Activated CD8-positive, alpha-beta memory T cell treated with anti-CD3 and anti-CD28 coated beads, Interleukin-2, amount 10 ng/mL, durations not matched to agents 7 days and 5 days (primary cell): Measurements from ENCODE around the gene MVB12A. TPM values are rescaled to one million over a fixed set of nuclear protein-coding genes. Genes with fewer than 3 reads are reported as not detected.

Experiments used
- total RNA-seq, 2 experiments: library from RNA; stranded (reverse); gene quantifications; one replicate each; pipeline ENCODE4 v1.2.3, GENCODE V29; 2021

Gene MVB12A
- total RNA-seq, 2 experiments from 2014 or later = 40.4 to 51.1 TPM

Other genes with a start within 250 kb of the MVB12A start
- 10 to 100 TPM; 22.1 to 23.6 TPM for gene USE1, start 204.7 kb upstream of the MVB12A start, total RNA-seq
- gene OCEL1, start 193.8 kb upstream of the MVB12A start, total RNA-seq = 10 to 100 TPM; 23.3 to 27.4 TPM
- gene NR2F6, start 174.1 kb upstream of the MVB12A start, total RNA-seq = 1 to 10 TPM; 2.7 to 4.7 TPM
- not detected for gene USHBP1, start 155.3 kb upstream of the MVB12A start, total RNA-seq
- gene BABAM1, start 152.6 kb upstream of the MVB12A start, total RNA-seq = 100 to 1,000 TPM; 113 to 117 TPM
- 10 to 100 TPM in 1 of 2 experiments, 1 to 10 TPM in 1; 9.2 to 17.2 TPM for gene ANKLE1, start 138.1 kb upstream of the MVB12A start, total RNA-seq
- gene ABHD8, start 116.6 kb upstream of the MVB12A start, total RNA-seq = 10 to 100 TPM; 10.1 to 10.7 TPM
- 100 to 1,000 TPM in 1 of 2 experiments, 10 to 100 TPM in 1; 94.7 to 115 TPM for gene MRPL34, start 114.2 kb upstream of the MVB12A start, total RNA-seq
- 10 to 100 TPM; 47.7 to 58.9 TPM for gene DDA1, start 110.5 kb upstream of the MVB12A start, total RNA-seq
- gene ANO8, start 85.2 kb upstream of the MVB12A start, total RNA-seq = 10 to 100 TPM; 11.0 to 18.7 TPM
- 10 to 100 TPM; 40.4 to 44.4 TPM for gene GTPBP3, start 82.5 kb upstream of the MVB12A start, total RNA-seq
- gene PLVAP, start 42.7 kb upstream of the MVB12A start, total RNA-seq = not detected
- 1 to 10 TPM; 4.3 to 5.9 TPM for gene CCDC194, start 25.9 kb upstream of the MVB12A start, total RNA-seq
- 100 to 1,000 TPM; 298 to 361 TPM for gene BST2, start 14.4 kb upstream of the MVB12A start, total RNA-seq
- gene TMEM221, start 28.6 kb downstream of the MVB12A start, total RNA-seq = not detected
- not detected for gene NXNL1, start 40.9 kb downstream of the MVB12A start, total RNA-seq
- 1 to 10 TPM; 1.5 to 2.1 TPM for gene SLC27A1, start 50.5 kb downstream of the MVB12A start, total RNA-seq
- 10 to 100 TPM; 59.3 to 65.4 TPM for gene PGLS, start 91.6 kb downstream of the MVB12A start, total RNA-seq
- gene COLGALT1, start 135.6 kb downstream of the MVB12A start, total RNA-seq = 10 to 100 TPM; 52.2 to 65.2 TPM